OCI-LY1 (cell line): ENCODE results near the gene CCNJL.

Experiments
- H2AFZ ChIP-seq: fragments of 200-600 bp; sonication (generic), shearing (Covaris generic); 2 replicates; pipeline ENCODE4 v1.6.0; 2014; ENCODE audit warnings: antibody characterized with exemption, mild to moderate bottlenecking, low read length
- H3F3A ChIP-seq: fragments of 200-600 bp; sonication (generic), shearing (Covaris generic); 2 replicates; pipeline ENCODE4 v1.6.0; 2014; ENCODE audit warnings: mild to moderate bottlenecking, antibody characterized with exemption, low read length, moderate library complexity; ENCODE audit not compliant: insufficient read depth
- H3K27ac ChIP-seq: fragments of 200-600 bp; sonication (generic); 2 replicates; pipeline ENCODE4 v1.5.1; 2014; ENCODE audit warnings: low read length, mixed run types, mild to moderate bottlenecking, low read depth; ENCODE audit not compliant: poor library complexity, severe bottlenecking
- H3K27me3 ChIP-seq: fragments of 200-600 bp; sonication (generic); 2 replicates; pipeline ENCODE4 v1.6.0; 2014; ENCODE audit warnings: antibody characterized with exemption, mild to moderate bottlenecking, low read length, moderate library complexity; ENCODE audit not compliant: insufficient read depth
- H3K36me3 ChIP-seq: fragments of 200-600 bp; sonication (generic); 2 replicates; pipeline ENCODE4 v1.6.1; 2014; ENCODE audit warnings: mild to moderate bottlenecking, antibody characterized with exemption, low read length, moderate library complexity, mixed read lengths; ENCODE audit not compliant: insufficient read depth
- H3K4me1 ChIP-seq: fragments of 200-600 bp; sonication (generic); 2 replicates; pipeline ENCODE4 v1.5.1; 2014; ENCODE audit warnings: mild to moderate bottlenecking, low read length, moderate library complexity; ENCODE audit not compliant: insufficient read depth, severe bottlenecking
- H3K4me2 ChIP-seq: fragments of 200-600 bp; sonication (generic), shearing (Covaris generic); 2 replicates; pipeline ENCODE4 v1.6.1; 2014; ENCODE audit warnings: low read length
- H3K4me3 ChIP-seq: fragments of 200-600 bp; sonication (generic); 2 replicates; pipeline ENCODE4 v1.5.1; 2014; ENCODE audit warnings: low read length, low read depth, mild to moderate bottlenecking, mixed read lengths; ENCODE audit not compliant: poor library complexity, severe bottlenecking
- H3K79me2 ChIP-seq: fragments of 200-600 bp; shearing (Covaris generic); 2 replicates; pipeline ENCODE4 v1.6.1; 2016; ENCODE audit warnings: mixed run types, low read length, mixed read lengths; ENCODE audit not compliant: insufficient read depth
- H3K9ac ChIP-seq: fragments of 200-600 bp; sonication (generic), shearing (Covaris generic); 2 replicates; pipeline ENCODE4 v1.6.1; 2014; ENCODE audit warnings: mild to moderate bottlenecking, low read length, mixed read lengths
- H3K9me2 ChIP-seq: fragments of 200-600 bp; sonication (generic), shearing (Covaris generic); 2 replicates; pipeline ENCODE4 v1.6.1; 2014; ENCODE audit warnings: low read depth, mild to moderate bottlenecking, low read length, mixed read lengths
- H3K9me3 ChIP-seq: fragments of 200-600 bp; shearing (Covaris generic); 2 replicates; pipeline ENCODE4 v1.6.1; 2014; ENCODE audit warnings: low read length, mixed read lengths
- H4K20me1 ChIP-seq: fragments of 200-600 bp; sonication (generic), shearing (Covaris generic); 2 replicates; pipeline ENCODE4 v1.6.0; 2016; ENCODE audit warnings: mild to moderate bottlenecking, low read length; ENCODE audit not compliant: insufficient read depth
- EZH2 ChIP-seq: fragments of 200-600 bp; sonication (generic), shearing (Covaris generic); IDR thresholded peaks from 2 replicates; pipeline ENCODE4 v1.8.0; 2017; ENCODE audit warnings: borderline replicate concordance, mixed run types, mild to moderate bottlenecking, antibody characterized with exemption, low read length, moderate library complexity, mixed read lengths
- TF ChIP-seq, protein P1 (sequence below): fragments of 200-600 bp; sonication (generic), shearing (Covaris generic); IDR thresholded peaks from 2 replicates; pipeline ENCODE4 v1.5.1; 2017; ENCODE audit warnings: mild to moderate bottlenecking, antibody characterized with exemption, low read length, moderate library complexity, mixed read lengths

Gene CCNJL

DNA sequence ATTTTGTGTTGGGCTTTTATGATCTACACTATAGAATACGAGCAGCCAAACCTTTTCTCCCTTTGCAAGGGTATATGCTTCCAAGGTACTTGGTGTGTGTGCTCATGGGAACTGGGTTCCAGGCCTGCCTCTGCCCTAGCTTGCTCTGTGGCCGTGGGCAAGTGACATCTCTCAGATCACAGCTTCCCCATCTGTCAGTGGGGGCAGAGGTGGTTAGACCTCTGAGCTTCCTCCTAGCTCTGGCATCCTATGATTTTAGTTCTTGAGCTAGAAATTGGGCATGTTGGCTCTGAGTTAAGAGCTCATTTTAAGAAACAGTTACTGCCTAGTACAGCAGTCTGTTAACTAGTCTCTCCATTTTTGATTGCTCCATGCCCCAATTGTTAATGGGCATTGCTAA is 12.5 kb upstream of the CCNJL start:
- Histone ChIP-seq H3K79me2 (no peaks in the 10 kb centered on the region), H3K9me3 (no peaks in the 10 kb centered on the region), H3K9ac (no peak overlapping the region), H3K27ac (no peak overlapping the region), H3K4me2 (no peak overlapping the region), H3K27me3 (no peaks in the 10 kb centered on the region), H4K20me1 (no peaks in the 10 kb centered on the region), H2AFZ (no peak overlapping the region), H3K4me3 (no peak overlapping the region), H3K9me2 (no peaks in the 10 kb centered on the region), H3K36me3 (no peaks in the 10 kb centered on the region), H3F3A (no peaks in the 10 kb centered on the region), H3K4me1 (no peaks in the 10 kb centered on the region)
- TF ChIP-seq, protein P1, sequence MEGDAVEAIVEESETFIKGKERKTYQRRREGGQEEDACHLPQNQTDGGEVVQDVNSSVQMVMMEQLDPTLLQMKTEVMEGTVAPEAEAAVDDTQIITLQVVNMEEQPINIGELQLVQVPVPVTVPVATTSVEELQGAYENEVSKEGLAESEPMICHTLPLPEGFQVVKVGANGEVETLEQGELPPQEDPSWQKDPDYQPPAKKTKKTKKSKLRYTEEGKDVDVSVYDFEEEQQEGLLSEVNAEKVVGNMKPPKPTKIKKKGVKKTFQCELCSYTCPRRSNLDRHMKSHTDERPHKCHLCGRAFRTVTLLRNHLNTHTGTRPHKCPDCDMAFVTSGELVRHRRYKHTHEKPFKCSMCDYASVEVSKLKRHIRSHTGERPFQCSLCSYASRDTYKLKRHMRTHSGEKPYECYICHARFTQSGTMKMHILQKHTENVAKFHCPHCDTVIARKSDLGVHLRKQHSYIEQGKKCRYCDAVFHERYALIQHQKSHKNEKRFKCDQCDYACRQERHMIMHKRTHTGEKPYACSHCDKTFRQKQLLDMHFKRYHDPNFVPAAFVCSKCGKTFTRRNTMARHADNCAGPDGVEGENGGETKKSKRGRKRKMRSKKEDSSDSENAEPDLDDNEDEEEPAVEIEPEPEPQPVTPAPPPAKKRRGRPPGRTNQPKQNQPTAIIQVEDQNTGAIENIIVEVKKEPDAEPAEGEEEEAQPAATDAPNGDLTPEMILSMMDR, result no peak

DNA sequence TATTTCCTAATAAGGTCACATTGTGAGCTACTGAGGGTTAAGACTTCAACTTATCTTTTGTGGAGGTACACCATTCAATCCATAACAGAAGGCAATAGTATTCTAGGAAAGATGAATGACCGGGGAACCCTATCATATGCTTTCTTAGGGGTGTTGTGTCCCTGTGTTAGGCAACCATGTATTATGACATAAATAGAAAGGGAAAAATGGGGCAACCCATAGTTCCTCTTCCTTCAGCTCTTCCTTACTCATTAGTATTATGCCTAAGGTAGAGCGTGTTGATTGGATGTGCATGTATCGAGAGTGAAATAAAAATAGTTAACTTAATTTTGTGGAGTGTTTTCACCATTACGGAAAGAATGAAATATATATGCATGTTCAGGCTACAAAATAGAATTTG is 6.0 kb upstream of the CCNJL start:
- no peak overlapping the region for H2AFZ ChIP-seq
- no peak overlapping the region for H3K4me3 ChIP-seq
- H3K27ac ChIP-seq, result no peak overlapping the region
- no peaks in the 10 kb centered on the region for H3K36me3 ChIP-seq
- H3K27me3 ChIP-seq, result no peaks in the 10 kb centered on the region
- no peaks in the 10 kb centered on the region for H3K9me3 ChIP-seq
- no peaks in the 10 kb centered on the region for H4K20me1 ChIP-seq
- TF ChIP-seq, protein P1, result no peak
- no peak for TF ChIP-seq EZH2
- H3K9ac ChIP-seq, result no peak overlapping the region
- H3K4me1 ChIP-seq, result no peaks in the 10 kb centered on the region
- H3K79me2 ChIP-seq, result no peaks in the 10 kb centered on the region
- H3K9me2 ChIP-seq, result no peaks in the 10 kb centered on the region
- no peaks in the 10 kb centered on the region for H3F3A ChIP-seq
- H3K4me2 ChIP-seq, result no peak overlapping the region

DNA sequence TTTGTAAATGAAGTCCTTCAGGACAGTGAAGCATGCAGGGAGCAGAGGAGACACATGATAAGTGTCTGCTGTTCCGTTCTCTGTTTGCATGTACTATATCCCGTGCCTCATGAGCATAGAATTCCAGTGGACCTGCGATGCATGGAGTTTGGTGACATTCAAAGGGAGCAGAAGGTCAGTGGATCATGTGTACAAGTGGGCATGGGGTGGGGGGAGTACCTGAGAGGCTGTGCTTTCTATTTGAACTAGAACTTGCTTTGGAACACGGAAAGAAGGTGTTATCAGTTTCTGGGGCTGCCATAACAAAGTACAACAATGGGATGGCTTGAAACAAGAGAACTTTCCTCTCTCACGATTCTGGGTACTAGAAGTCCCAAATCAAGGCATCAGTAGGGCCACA is 5.1 kb upstream of the CCNJL start:
- Histone ChIP-seq H3K9me2 (no peaks in the 10 kb centered on the region), H3K79me2 (no peaks in the 10 kb centered on the region), H3K4me2 (no peak overlapping the region), H3K4me1 (no peaks in the 10 kb centered on the region), H2AFZ (no peak overlapping the region), H3K27ac (no peak overlapping the region), H3K9me3 (no peaks in the 10 kb centered on the region), H3K27me3 (no peaks in the 10 kb centered on the region), H3K4me3 (no peak overlapping the region), H3K36me3 (no peaks in the 10 kb centered on the region), H3K9ac (no peak overlapping the region), H4K20me1 (no peaks in the 10 kb centered on the region), H3F3A (no peaks in the 10 kb centered on the region)
- no peak for TF ChIP-seq EZH2
- TF ChIP-seq, protein P1, result no peak
